Keratinocyte (primary cell): ENCODE data around the gene BNC1. TPM values are rescaled to one million over a fixed set of nuclear protein-coding genes. Genes with fewer than 3 reads are reported as not detected.

ENCODE experiments used
- DNase-seq: peaks from one replicate; pipeline ENCODE4 v3.0.0-alpha.2; 2011; ENCODE audit warnings: low read depth, missing footprints, low spot score
- FAIRE-seq: peaks from 2 replicates; lab custom pipeline; 2011; peaks lifted over from hg19 to GRCh38; lab: Jason Lieb, UNC
- H2AFZ ChIP-seq: 2 replicates; pipeline ENCODE4 v1.6.0; 2012; ENCODE audit warnings: low read length, control low read depth, inconsistent platforms; ENCODE audit not compliant: control insufficient read depth
- H3K27ac ChIP-seq: 2 replicates; pipeline ENCODE4 v1.5.1; 2011; ENCODE audit warnings: low read length; ENCODE audit not compliant: control insufficient read depth, insufficient read depth
- H3K27me3 ChIP-seq: 3 replicates; pipeline ENCODE4 v1.6.0; 2011; ENCODE audit warnings: low read length; ENCODE audit not compliant: control insufficient read depth, insufficient read depth; ENCODE audit errors: extremely low read depth
- H3K36me3 ChIP-seq, 2 experiments: 2 replicates in 1 of 2; 3 replicates in 1 of 2; pipeline ENCODE4 v1.5.1; 2011; ENCODE audit warnings: low read length in 2 of 2, mild to moderate bottlenecking in 1 of 2; ENCODE audit not compliant: control insufficient read depth in 2 of 2, insufficient read depth in 2 of 2; ENCODE audit errors: extremely low read depth in 1 of 2
- H3K4me1 ChIP-seq: 3 replicates; pipeline ENCODE4 v1.5.1; 2011; ENCODE audit warnings: low read length; ENCODE audit not compliant: control insufficient read depth, insufficient read depth; ENCODE audit errors: extremely low read depth
- H3K4me2 ChIP-seq: 3 replicates; pipeline ENCODE4 v1.6.0; 2011; ENCODE audit warnings: low read depth, low read length; ENCODE audit not compliant: control insufficient read depth, insufficient read depth; ENCODE audit errors: extremely low read depth
- H3K4me3 ChIP-seq, 3 experiments: fragments of 200-600 bp in 1 of 3; sonication (generic) in 1 of 3; 2 replicates in 2 of 3; 3 replicates in 1 of 3; pipeline ENCODE4 v1.5.1; 2011 to 2016; ENCODE audit warnings: low read length in 3 of 3, mild to moderate bottlenecking in 3 of 3, control low read depth in 2 of 3, inconsistent platforms in 1 of 3, low read depth in 1 of 3, mixed read lengths in 1 of 3, mixed run types in 1 of 3, moderate library complexity in 1 of 3; ENCODE audit not compliant: control insufficient read depth in 2 of 3, insufficient read depth in 2 of 3; ENCODE audit errors: extremely low read depth in 1 of 3
- H3K79me2 ChIP-seq: 2 replicates; pipeline ENCODE4 v1.6.0; 2012; ENCODE audit warnings: low read length; ENCODE audit not compliant: control insufficient read depth, insufficient read depth
- H3K9ac ChIP-seq: 3 replicates; pipeline ENCODE4 v1.6.0; 2011; ENCODE audit warnings: low read length; ENCODE audit not compliant: control insufficient read depth, insufficient read depth; ENCODE audit errors: extremely low read depth
- H3K9me1 ChIP-seq: 3 replicates; pipeline ENCODE4 v1.6.0; 2011; ENCODE audit warnings: low read length; ENCODE audit not compliant: control insufficient read depth, insufficient read depth; ENCODE audit errors: extremely low read depth
- H3K9me3 ChIP-seq: 2 replicates; pipeline ENCODE4 v1.5.1; 2012; ENCODE audit warnings: low read depth, low read length; ENCODE audit not compliant: control insufficient read depth
- H4K20me1 ChIP-seq: 3 replicates; pipeline ENCODE4 v1.6.0; 2011; ENCODE audit warnings: low read length; ENCODE audit not compliant: control insufficient read depth, insufficient read depth; ENCODE audit errors: extremely low read depth
- EZH2 ChIP-seq: IDR thresholded peaks from one replicate; pipeline ENCODE4 v1.6.1; 2012; ENCODE audit warnings: inconsistent platforms, mild to moderate bottlenecking, low read length, moderate library complexity
- dilution Hi-C: fragments of 300-500 bp; cut with MboI; formaldehyde crosslinking; loops from one replicate; pipeline ENCODE4 v1.7.0; 2020; ENCODE audit warnings: low sequenced_read_pairs; ENCODE audit not compliant: extremely low pct_ligation_motif_present
- polyA plus RNA-seq, 5 experiments: library from polyadenylated mRNA; depleted of rRNA in 3 of 5; stranded (reverse) in 3 of 5; stranded (forward) in 1 of 5; unstranded in 1 of 5; fragments of >200 nt; gene quantifications; 1 replicate in 1 of 5; 2 replicates in 3 of 5; 3 replicates in 1 of 5; pipeline versions ENCODE4 v1.2.1 to v1.2.3, GENCODE V29; 2011 to 2012; ENCODE audit warnings: missing spikeins in 2 of 5, low read depth in 1 of 5, low replicate concordance in 1 of 5
- TF ChIP-seq, protein P1 (sequence below), 3 experiments: IDR thresholded peaks in 1 of 3; conservative IDR thresholded peaks in 1 of 3; optimal IDR thresholded peaks in 1 of 3; 2 replicates in 2 of 3; 3 replicates in 1 of 3; pipeline versions ENCODE3 to v1.5.1; 2011; ENCODE audit warnings: low read length in 3 of 3, mild to moderate bottlenecking in 3 of 3, moderate library complexity in 2 of 3, control low read depth in 1 of 3, inconsistent platforms in 1 of 3; ENCODE audit not compliant: insufficient read depth in 2 of 3; ENCODE audit errors: extremely low read depth in 1 of 3

The BNC1 gene
- polyA plus RNA-seq, 1 donor (not counting 4 experiments of a cell fraction or from before 2014, with no cell fraction given): 137 TPM

DNA sequence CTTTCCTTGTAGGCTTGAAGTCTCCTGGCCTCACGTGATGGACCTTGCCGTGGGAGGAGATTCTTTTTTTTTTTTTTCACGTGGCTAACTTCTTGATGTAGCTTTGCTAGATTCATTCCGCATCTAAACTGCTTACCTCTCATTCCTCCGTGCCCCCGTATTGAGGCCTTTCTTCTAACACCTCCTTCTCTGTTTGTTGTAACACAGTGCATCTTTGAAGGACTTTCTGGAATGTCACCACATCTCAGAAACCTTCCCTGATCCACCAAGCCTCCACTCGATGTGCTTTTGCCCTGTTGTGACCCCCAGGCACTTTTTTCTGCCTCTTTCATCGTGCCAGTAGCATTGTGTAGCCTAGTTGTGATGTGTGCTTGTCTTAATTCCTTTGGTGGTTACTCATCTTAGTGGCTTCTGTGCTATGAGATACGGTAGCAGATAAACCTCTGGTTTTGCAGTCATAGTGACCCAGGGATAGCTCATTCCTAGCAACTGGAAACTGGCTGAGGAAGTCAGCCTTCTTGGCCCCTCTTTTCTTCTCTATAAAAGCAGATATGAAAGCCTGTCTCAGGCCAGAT, 1.6 kb upstream of the BNC1 start:
- H3K4me3 ChIP-seq: peak overlapping the region; percentile 46 to 70 (median 62)
- H3K36me3 ChIP-seq: peaks cover 3 to 16% of the 10 kb centered on the region in 2 experiments
- H3K79me2 ChIP-seq: peaks cover 36% of the 10 kb centered on the region
- H4K20me1 ChIP-seq: no peaks in the 10 kb centered on the region
- TF ChIP-seq EZH2: no peak
- H3K9me1 ChIP-seq: no peaks in the 10 kb centered on the region
- H3K4me1 ChIP-seq: peaks cover 47% of the 10 kb centered on the region
- DNase-seq (peak; percentile 86), FAIRE-seq (peak; percentile 86)
- no peak overlapping the region for H2AFZ ChIP-seq
- H3K9me3 ChIP-seq: no peaks in the 10 kb centered on the region
- dilution Hi-C loops: no loop called here
- no peaks in the 10 kb centered on the region for H3K27me3 ChIP-seq
- H3K4me2 ChIP-seq: peak overlapping the region; percentile 95
- H3K27ac ChIP-seq: peak overlapping the region; percentile 98
- peak overlapping the region; percentile 94 for H3K9ac ChIP-seq

DNA sequence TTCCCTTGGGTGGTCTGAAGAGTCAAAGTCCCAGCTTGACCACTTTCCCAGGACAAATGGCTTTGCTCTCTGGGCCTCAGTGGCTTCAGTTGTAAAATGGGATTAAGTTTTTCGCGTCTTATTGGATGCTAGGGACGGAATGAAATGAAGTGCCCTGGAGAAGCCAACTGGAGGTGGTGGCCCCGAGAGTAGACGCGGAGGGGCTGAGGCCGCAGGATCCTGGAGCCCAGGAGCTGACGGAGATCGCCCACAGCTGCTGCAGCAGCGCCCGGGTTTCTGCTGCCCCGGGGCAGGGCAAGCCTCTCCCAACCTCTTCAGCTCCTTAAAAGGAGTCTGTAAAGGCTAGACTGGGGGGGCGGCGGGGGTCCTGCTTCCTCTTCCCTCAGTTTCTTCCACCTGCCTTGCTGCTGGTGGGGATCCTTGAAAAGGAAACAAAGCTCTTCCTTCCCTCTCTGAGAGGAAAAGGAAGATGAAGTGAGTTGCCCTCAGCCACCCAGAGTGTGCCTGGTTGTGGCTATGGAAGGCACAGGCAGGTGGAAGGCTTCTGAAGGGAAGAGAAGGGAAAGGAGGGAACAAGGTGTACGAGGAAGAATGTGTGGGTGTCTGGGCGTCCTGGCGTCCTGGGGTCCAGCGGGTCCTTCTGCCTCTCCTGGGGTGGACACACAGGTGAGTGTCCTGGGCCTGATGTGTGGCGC, 967 bp upstream of the BNC1 start:
- H3K79me2 ChIP-seq: peaks cover 42% of the 10 kb centered on the region
- peak overlapping the region; percentile 98 for H3K27ac ChIP-seq
- no peaks in the 10 kb centered on the region for H4K20me1 ChIP-seq
- H2AFZ ChIP-seq: no peak overlapping the region
- peak overlapping the region; percentile 46 to 70 (median 62) for H3K4me3 ChIP-seq
- TF ChIP-seq, protein P1, sequence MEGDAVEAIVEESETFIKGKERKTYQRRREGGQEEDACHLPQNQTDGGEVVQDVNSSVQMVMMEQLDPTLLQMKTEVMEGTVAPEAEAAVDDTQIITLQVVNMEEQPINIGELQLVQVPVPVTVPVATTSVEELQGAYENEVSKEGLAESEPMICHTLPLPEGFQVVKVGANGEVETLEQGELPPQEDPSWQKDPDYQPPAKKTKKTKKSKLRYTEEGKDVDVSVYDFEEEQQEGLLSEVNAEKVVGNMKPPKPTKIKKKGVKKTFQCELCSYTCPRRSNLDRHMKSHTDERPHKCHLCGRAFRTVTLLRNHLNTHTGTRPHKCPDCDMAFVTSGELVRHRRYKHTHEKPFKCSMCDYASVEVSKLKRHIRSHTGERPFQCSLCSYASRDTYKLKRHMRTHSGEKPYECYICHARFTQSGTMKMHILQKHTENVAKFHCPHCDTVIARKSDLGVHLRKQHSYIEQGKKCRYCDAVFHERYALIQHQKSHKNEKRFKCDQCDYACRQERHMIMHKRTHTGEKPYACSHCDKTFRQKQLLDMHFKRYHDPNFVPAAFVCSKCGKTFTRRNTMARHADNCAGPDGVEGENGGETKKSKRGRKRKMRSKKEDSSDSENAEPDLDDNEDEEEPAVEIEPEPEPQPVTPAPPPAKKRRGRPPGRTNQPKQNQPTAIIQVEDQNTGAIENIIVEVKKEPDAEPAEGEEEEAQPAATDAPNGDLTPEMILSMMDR (optimal IDR thresholded peaks at IDR 0.05 in 1 of 3, IDR thresholded peaks at IDR 0.05 in 1 of 3, conservative IDR thresholded peaks at IDR 0.05 in 1 of 3; ENCODE audit: extremely low read depth in 1 of 3, insufficient read depth in 2 of 3, low read length in 3 of 3): no peak
- no peak for TF ChIP-seq EZH2
- DNase-seq (no peak), FAIRE-seq (no peak)
- dilution Hi-C loops: no loop called here
- no peaks in the 10 kb centered on the region for H3K9me1 ChIP-seq
- H3K9me3 ChIP-seq: no peaks in the 10 kb centered on the region
- no peaks in the 10 kb centered on the region for H3K27me3 ChIP-seq
- peaks cover 47% of the 10 kb centered on the region for H3K4me1 ChIP-seq
- H3K36me3 ChIP-seq: peaks cover 3 to 21% of the 10 kb centered on the region in 2 experiments
- H3K9ac ChIP-seq: peak overlapping the region; percentile 94
- peak overlapping the region; percentile 95 for H3K4me2 ChIP-seq
